AG04449 (cell line): ENCODE results near the gene SCMH1.

Source experiments
- CTCF ChIA-PET: fragments of 350-600 bp; formaldehyde crosslinking; extraction: SDS; loops from one replicate; lab custom pipeline; 2021; ENCODE audit warnings: antibody characterized with exemption; lab: Yijun Ruan, JAX
- POLR2A ChIA-PET: fragments of 400-600, 350-600 bp; formaldehyde crosslinking; extraction: SDS; loops from one replicate; lab custom pipeline; 2020; ENCODE audit warnings: antibody characterized with exemption, inconsistent platforms; lab: Yijun Ruan, JAX
- DNase-seq: peaks from one replicate; pipeline ENCODE4 v3.0.0-alpha.2; 2010; ENCODE audit warnings: low read depth, low spot score
- H3K4me3 ChIP-seq: 2 replicates; pipeline ENCODE4 v1.5.1; 2011; ENCODE audit warnings: low read depth, mild to moderate bottlenecking, control low read depth, low read length
- CTCF ChIP-seq: IDR thresholded peaks from one replicate; pipeline ENCODE4 v1.5.1; 2011; ENCODE audit warnings: mild to moderate bottlenecking, moderate library complexity, low read length, control low read depth, inconsistent platforms; ENCODE audit not compliant: insufficient read depth; ENCODE audit errors: missing control alignments

The SCMH1 gene

GRCh38 chr1:41006942-41007865 lies 234.9 kb downstream of the SCMH1 start:
- no peak for TF ChIP-seq CTCF
- no peak overlapping the region for H3K4me3 ChIP-seq
- no peak for DNase-seq
- POLR2A ChIA-PET, result no interaction called here
- CTCF ChIA-PET, result no interaction called here

GRCh38 chr1:41005876-41006275 lies 236.2 kb downstream of the SCMH1 start:
- ChIA-PET CTCF (interaction anchor here (1.4 to 4.5 kb wide), 4 partner anchors 10 to 157 kb away, joined by 5 to 49 read pairs (median 22); no protein-coding TSS in a partner anchor), POLR2A (interaction anchor here (0.6 kb wide), 1 partner anchor 472 kb away, joined by 4 read pairs; no protein-coding TSS in a partner anchor)
- H3K4me3 ChIP-seq, result no peak overlapping the region
- DNase-seq, result no peak
- no peak for TF ChIP-seq CTCF

GRCh38 chr1:41003640-41004220 lies 238.4 kb downstream of the SCMH1 start:
- peak; percentile 70 for TF ChIP-seq CTCF
- POLR2A ChIA-PET, result interaction anchor here (0.6 to 1.5 kb wide), 6 partner anchors 10 to 49 kb away, joined by 3 to 10 read pairs (median 3); partner anchors contain the start of gene CTPS1
- no peak overlapping the region for H3K4me3 ChIP-seq
- DNase-seq, result peak; percentile 97
- CTCF ChIA-PET, result interaction anchor here (0.6 to 4.6 kb wide), 21 partner anchors 8 to 389 kb away, joined by 3 to 49 read pairs (median 6); partner anchors contain the start of genes CTPS1 and SLFNL1

- ChIA-PET CTCF (interaction anchor here (0.8 to 4.6 kb wide), 19 partner anchors 8 to 388 kb away, joined by 3 to 49 read pairs (median 12); partner anchors contain the start of genes CTPS1 and SLFNL1), POLR2A (interaction anchor here (0.6 to 1.5 kb wide), 6 partner anchors 11 to 48 kb away, joined by 3 to 10 read pairs (median 3); partner anchors contain the start of gene CTPS1)
- DNase-seq, result no peak
- no peak overlapping the region for H3K4me3 ChIP-seq
- no peak for TF ChIP-seq CTCF
Measured at GRCh38 chr1:41003127-41003639, 238.9 kb downstream of the SCMH1 start.

GRCh38 chr1:40998668-40999067 lies 243.4 kb downstream of the SCMH1 start:
- DNase-seq, result no peak
- CTCF ChIA-PET, result no interaction called here
- POLR2A ChIA-PET, result interaction anchor here (0.9 kb wide), 1 partner anchor 19 kb away, joined by 3 read pairs; no protein-coding TSS in a partner anchor
- H3K4me3 ChIP-seq, result no peak overlapping the region
- no peak for TF ChIP-seq CTCF
